Measurements from ENCODE around the gene COL8A2.

Gene COL8A2

GRCh38 chr1:36125129-36125991 is at the start of gene COL8A2:
Gene COL8A2 (minus strand): TSS chr1:36125222. CDS start chr1:36100242, 24,980 bp downstream.
- no peak for TF ChIP-seq CTCF (IDR thresholded peaks at IDR 0.05)

GRCh38 chr1:36174713-36175112 is 49.7 kb upstream of the COL8A2 start:
- no peak for TF ChIP-seq CTCF (IDR thresholded peaks at IDR 0.05)

- no peak for TF ChIP-seq CTCF (IDR thresholded peaks at IDR 0.05)
Measured at GRCh38 chr1:36172983-36173382, 48.0 kb upstream of the COL8A2 start.

- no peak for TF ChIP-seq CTCF (IDR thresholded peaks at IDR 0.05)
Measured at GRCh38 chr1:36172017-36172747, 47.2 kb upstream of the COL8A2 start.

- TF ChIP-seq CTCF (IDR thresholded peaks at IDR 0.05): no peak
Measured at GRCh38 chr1:36170643-36171412, 45.8 kb upstream of the COL8A2 start.

- no peak for TF ChIP-seq CTCF (IDR thresholded peaks at IDR 0.05)
Measured at GRCh38 chr1:36168514-36168913, 43.5 kb upstream of the COL8A2 start.

Data from LNCAP (cell line).